GM10266 (cell line): Measurements from ENCODE around the gene KAZALD1.

Experiments used
- DNase-seq: peaks from one replicate; pipeline ENCODE4 v3.0.0; 2012; ENCODE audit errors: extremely low spot score
- CTCF ChIP-seq: IDR thresholded peaks from 2 replicates; pipeline ENCODE4 v1.5.1; 2012; ENCODE audit warnings: mild to moderate bottlenecking, low read depth; ENCODE audit not compliant: control insufficient read depth, insufficient read depth; ENCODE audit errors: missing control alignments

KAZALD1 gene

GRCh38 chr10:101072923-101073322 is 11.1 kb downstream of the KAZALD1 start:
- no peak for DNase-seq
- TF ChIP-seq CTCF: no peak

- no peak for DNase-seq
- no peak for TF ChIP-seq CTCF
Observed at GRCh38 chr10:101073631-101074030, 11.8 kb downstream of the KAZALD1 start.

GRCh38 chr10:101075775-101076174 is 14.0 kb downstream of the KAZALD1 start:
- no peak for DNase-seq
- no peak for TF ChIP-seq CTCF

- no peak for TF ChIP-seq CTCF
- DNase-seq: no peak
Observed at GRCh38 chr10:101076630-101077029, 14.8 kb downstream of the KAZALD1 start.

GRCh38 chr10:101079874-101080273 is 18.1 kb downstream of the KAZALD1 start:
- DNase-seq: no peak
- TF ChIP-seq CTCF: no peak

- DNase-seq: no peak
- no peak for TF ChIP-seq CTCF
Observed at GRCh38 chr10:101080933-101081931, 19.4 kb downstream of the KAZALD1 start.

GRCh38 chr10:101085846-101086245 is 24.1 kb downstream of the KAZALD1 start:
- no peak for TF ChIP-seq CTCF
- no peak for DNase-seq
